ENCODE measurements around the gene SH3BGR. TPM values are rescaled to one million over a fixed set of nuclear protein-coding genes. Genes with fewer than 3 reads are reported as not detected.
A peak's percentile ranks its signal among the peaks of the same experiment; 100 is the strongest.

SH3BGR gene
- polyA plus RNA-seq, 1 donor from 2014 or later, result 1.5 TPM

GRCh38 chr21:39479164-39479813, 27.5 kb downstream of the SH3BGR start:
- Mint-ChIP-seq H3K9me3 (no peaks in the 10 kb centered on the region), H3K4me3 (no peak overlapping the region)

GRCh38 chr21:39479814-39480182, 28.0 kb downstream of the SH3BGR start:
- Mint-ChIP-seq H3K27ac (no peak overlapping the region), H3K27me3 (peaks cover 4% of the 10 kb centered on the region), H3K4me3 (no peak overlapping the region), H3K36me3 (peaks cover 6% of the 10 kb centered on the region), H3K4me1 (no peaks in the 10 kb centered on the region), H3K9me3 (no peaks in the 10 kb centered on the region)

More at GRCh38 chr21:39479164-39479813, 27.5 kb downstream of the SH3BGR start:
- Mint-ChIP-seq H3K36me3 (peaks cover 6% of the 10 kb centered on the region), H3K27me3 (peaks cover 4% of the 10 kb centered on the region), H3K27ac (no peak overlapping the region), H3K4me1 (no peaks in the 10 kb centered on the region)

GRCh38 chr21:39480271-39480670, 28.5 kb downstream of the SH3BGR start:
- Mint-ChIP-seq H3K4me1 (no peaks in the 10 kb centered on the region), H3K36me3 (peaks cover 6% of the 10 kb centered on the region), H3K27ac (no peak overlapping the region), H3K4me3 (no peak overlapping the region), H3K9me3 (no peaks in the 10 kb centered on the region), H3K27me3 (peaks cover 4% of the 10 kb centered on the region)

GRCh38 chr21:39481886-39482285, 30.1 kb downstream of the SH3BGR start:
- H3K36me3 Mint-ChIP-seq, result peaks cover 4% of the 10 kb centered on the region
- H3K4me3 Mint-ChIP-seq, result no peak overlapping the region
- H3K4me1 Mint-ChIP-seq, result no peaks in the 10 kb centered on the region
- no peaks in the 10 kb centered on the region for H3K9me3 Mint-ChIP-seq
- H3K27me3 Mint-ChIP-seq, result no peaks in the 10 kb centered on the region
- no peak overlapping the region for H3K27ac Mint-ChIP-seq

GRCh38 chr21:39483917-39484316, 32.1 kb downstream of the SH3BGR start:
- H3K36me3 Mint-ChIP-seq, result peaks cover 4% of the 10 kb centered on the region
- no peak overlapping the region for H3K27ac Mint-ChIP-seq
- no peak overlapping the region for H3K4me3 Mint-ChIP-seq
- no peaks in the 10 kb centered on the region for H3K27me3 Mint-ChIP-seq
- no peaks in the 10 kb centered on the region for H3K9me3 Mint-ChIP-seq
- no peaks in the 10 kb centered on the region for H3K4me1 Mint-ChIP-seq

- Mint-ChIP-seq H3K27me3 (no peaks in the 10 kb centered on the region), H3K4me3 (no peak overlapping the region), H3K4me1 (no peaks in the 10 kb centered on the region), H3K27ac (no peak overlapping the region), H3K36me3 (peaks cover 4% of the 10 kb centered on the region), H3K9me3 (no peaks in the 10 kb centered on the region)
Observed at GRCh38 chr21:39484711-39485276, 33.0 kb downstream of the SH3BGR start.

GRCh38 chr21:39489380-39489924, 37.7 kb downstream of the SH3BGR start:
- Mint-ChIP-seq H3K4me3 (no peak overlapping the region), H3K9me3 (peaks cover 0 to 9% (median 3%) of the 10 kb centered on the region in 3 donors), H3K27ac (no peak overlapping the region), H3K36me3 (peaks cover 10% of the 10 kb centered on the region), H3K27me3 (no peaks in the 10 kb centered on the region), H3K4me1 (no peaks in the 10 kb centered on the region)

- no peak overlapping the region for H3K27ac Mint-ChIP-seq
- no peak overlapping the region for H3K4me3 Mint-ChIP-seq
- H3K4me1 Mint-ChIP-seq, result peaks cover 0 to 1% (median 0%) of the 10 kb centered on the region in 3 donors
- H3K27me3 Mint-ChIP-seq, result peaks cover 1% of the 10 kb centered on the region
- peaks cover 0 to 12% (median 10%) of the 10 kb centered on the region in 3 donors for H3K9me3 Mint-ChIP-seq
- peaks cover 3% of the 10 kb centered on the region for H3K36me3 Mint-ChIP-seq
Observed at GRCh38 chr21:39499156-39499555, 47.4 kb downstream of the SH3BGR start.

GRCh38 chr21:39502631-39503030, 50.9 kb downstream of the SH3BGR start:
- Mint-ChIP-seq H3K4me1 (peaks cover 0 to 1% (median 0%) of the 10 kb centered on the region in 3 donors), H3K36me3 (no peaks in the 10 kb centered on the region), H3K27me3 (peaks cover 1% of the 10 kb centered on the region), H3K9me3 (peaks cover 0 to 6% (median 0%) of the 10 kb centered on the region in 3 donors), H3K4me3 (no peak overlapping the region), H3K27ac (no peak overlapping the region)

- Mint-ChIP-seq H3K4me3 (no peak overlapping the region), H3K27me3 (peaks cover 1% of the 10 kb centered on the region), H3K9me3 (peaks cover 0 to 6% (median 0%) of the 10 kb centered on the region in 3 donors), H3K4me1 (peaks cover 0 to 1% (median 0%) of the 10 kb centered on the region in 3 donors), H3K36me3 (no peaks in the 10 kb centered on the region), H3K27ac (no peak overlapping the region)
Observed at GRCh38 chr21:39503123-39503762, 51.5 kb downstream of the SH3BGR start.

- Mint-ChIP-seq H3K4me3 (no peak overlapping the region), H3K36me3 (no peaks in the 10 kb centered on the region), H3K27ac (no peak overlapping the region), H3K27me3 (peaks cover 1% of the 10 kb centered on the region), H3K4me1 (peaks cover 0 to under 1% (median 0%) of the 10 kb centered on the region in 3 donors), H3K9me3 (peaks cover 0 to 4% (median 0%) of the 10 kb centered on the region in 3 donors)
Observed at GRCh38 chr21:39504230-39504629, 52.5 kb downstream of the SH3BGR start.

GRCh38 chr21:39510240-39510639, 58.5 kb downstream of the SH3BGR start:
- Mint-ChIP-seq H3K36me3 (no peaks in the 10 kb centered on the region), H3K9me3 (peaks cover 0 to 1% (median 0%) of the 10 kb centered on the region in 3 donors), H3K27me3 (no peaks in the 10 kb centered on the region), H3K4me3 (no peak overlapping the region), H3K4me1 (no peaks in the 10 kb centered on the region), H3K27ac (no peak overlapping the region)

GRCh38 chr21:39511102-39511501, 59.3 kb downstream of the SH3BGR start:
- peaks cover 3% of the 10 kb centered on the region for H3K27me3 Mint-ChIP-seq
- H3K4me3 Mint-ChIP-seq, result peak overlapping the region in 1 of 4 donors; percentile 71
- H3K27ac Mint-ChIP-seq, result no peak overlapping the region
- H3K4me1 Mint-ChIP-seq, result no peaks in the 10 kb centered on the region
- no peaks in the 10 kb centered on the region for H3K36me3 Mint-ChIP-seq
- peaks cover 0 to 1% (median 0%) of the 10 kb centered on the region in 3 donors for H3K9me3 Mint-ChIP-seq

- Mint-ChIP-seq H3K27ac (no peak overlapping the region), H3K9me3 (peaks cover 0 to 1% (median 0%) of the 10 kb centered on the region in 3 donors), H3K4me1 (peaks cover 0 to 3% (median 0%) of the 10 kb centered on the region in 3 donors), H3K4me3 (no peak overlapping the region), H3K27me3 (peaks cover 6% of the 10 kb centered on the region), H3K36me3 (no peaks in the 10 kb centered on the region)
Observed at GRCh38 chr21:39513735-39514134, 62.0 kb downstream of the SH3BGR start.

- peaks cover 0 to 3% (median 0%) of the 10 kb centered on the region in 3 donors for H3K4me1 Mint-ChIP-seq
- H3K27ac Mint-ChIP-seq, result no peak overlapping the region
- no peaks in the 10 kb centered on the region for H3K36me3 Mint-ChIP-seq
- peaks cover 7% of the 10 kb centered on the region for H3K27me3 Mint-ChIP-seq
- no peak overlapping the region for H3K4me3 Mint-ChIP-seq
- peaks cover 0 to 1% (median 0%) of the 10 kb centered on the region in 3 donors for H3K9me3 Mint-ChIP-seq
Observed at GRCh38 chr21:39515684-39516472, 64.1 kb downstream of the SH3BGR start.
